ENCODE results near the gene ADGRA3. TPM values are rescaled to one million over a fixed set of nuclear protein-coding genes. Genes with fewer than 3 reads are reported as not detected.

ADGRA3 gene, protein sequence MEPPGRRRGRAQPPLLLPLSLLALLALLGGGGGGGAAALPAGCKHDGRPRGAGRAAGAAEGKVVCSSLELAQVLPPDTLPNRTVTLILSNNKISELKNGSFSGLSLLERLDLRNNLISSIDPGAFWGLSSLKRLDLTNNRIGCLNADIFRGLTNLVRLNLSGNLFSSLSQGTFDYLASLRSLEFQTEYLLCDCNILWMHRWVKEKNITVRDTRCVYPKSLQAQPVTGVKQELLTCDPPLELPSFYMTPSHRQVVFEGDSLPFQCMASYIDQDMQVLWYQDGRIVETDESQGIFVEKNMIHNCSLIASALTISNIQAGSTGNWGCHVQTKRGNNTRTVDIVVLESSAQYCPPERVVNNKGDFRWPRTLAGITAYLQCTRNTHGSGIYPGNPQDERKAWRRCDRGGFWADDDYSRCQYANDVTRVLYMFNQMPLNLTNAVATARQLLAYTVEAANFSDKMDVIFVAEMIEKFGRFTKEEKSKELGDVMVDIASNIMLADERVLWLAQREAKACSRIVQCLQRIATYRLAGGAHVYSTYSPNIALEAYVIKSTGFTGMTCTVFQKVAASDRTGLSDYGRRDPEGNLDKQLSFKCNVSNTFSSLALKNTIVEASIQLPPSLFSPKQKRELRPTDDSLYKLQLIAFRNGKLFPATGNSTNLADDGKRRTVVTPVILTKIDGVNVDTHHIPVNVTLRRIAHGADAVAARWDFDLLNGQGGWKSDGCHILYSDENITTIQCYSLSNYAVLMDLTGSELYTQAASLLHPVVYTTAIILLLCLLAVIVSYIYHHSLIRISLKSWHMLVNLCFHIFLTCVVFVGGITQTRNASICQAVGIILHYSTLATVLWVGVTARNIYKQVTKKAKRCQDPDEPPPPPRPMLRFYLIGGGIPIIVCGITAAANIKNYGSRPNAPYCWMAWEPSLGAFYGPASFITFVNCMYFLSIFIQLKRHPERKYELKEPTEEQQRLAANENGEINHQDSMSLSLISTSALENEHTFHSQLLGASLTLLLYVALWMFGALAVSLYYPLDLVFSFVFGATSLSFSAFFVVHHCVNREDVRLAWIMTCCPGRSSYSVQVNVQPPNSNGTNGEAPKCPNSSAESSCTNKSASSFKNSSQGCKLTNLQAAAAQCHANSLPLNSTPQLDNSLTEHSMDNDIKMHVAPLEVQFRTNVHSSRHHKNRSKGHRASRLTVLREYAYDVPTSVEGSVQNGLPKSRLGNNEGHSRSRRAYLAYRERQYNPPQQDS (N-terminal part only)
- total RNA-seq (2022; extraction: Qiagen RNA extraction), result 14.0 to 21.2 TPM (median 18.1 TPM) in 5 replicates

GRCh38 chr4:22515888-22516541 lies at the start of gene ADGRA3:
Gene ADGRA3 (minus strand): TSS chr4:22516066. CDS start chr4:22515784, 282 bp downstream.

Other genes with a start within 250 kb of the ADGRA3 start
- not detected in 5 replicates for gene GBA3, start 176.9 kb upstream of the ADGRA3 start, total RNA-seq (2022; extraction: Qiagen RNA extraction)

Data from A549 treated with Hydrocortisone at 1 μM for 4 hours (cell line).